HG03064 (cell line): ENCODE data around the gene RNF220.

Experiments
- ATAC-seq: cut with Tn5 transposase; IDR thresholded peaks from one replicate; pipeline ENCODE4 v1.9.1; 2021; ENCODE audit warnings: low read depth; ENCODE audit not compliant: unreplicated experiment

Gene RNF220

DNA sequence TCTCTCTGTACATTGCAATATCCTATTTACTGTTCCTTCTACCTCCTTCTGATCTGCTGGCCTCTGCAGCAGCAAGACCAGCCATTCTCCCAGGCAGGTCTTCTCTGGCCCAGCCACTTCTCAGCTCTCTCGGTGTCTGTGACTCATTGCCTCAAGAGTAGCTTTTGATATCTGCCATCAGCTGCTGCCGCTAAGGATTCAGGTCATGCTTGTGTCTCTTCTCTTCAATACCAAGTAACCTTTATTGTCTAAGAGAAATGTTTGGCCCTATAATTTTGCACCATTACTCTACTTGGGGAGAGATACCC is 167.5 kb downstream of the RNF220 start:
- no peak for ATAC-seq

DNA sequence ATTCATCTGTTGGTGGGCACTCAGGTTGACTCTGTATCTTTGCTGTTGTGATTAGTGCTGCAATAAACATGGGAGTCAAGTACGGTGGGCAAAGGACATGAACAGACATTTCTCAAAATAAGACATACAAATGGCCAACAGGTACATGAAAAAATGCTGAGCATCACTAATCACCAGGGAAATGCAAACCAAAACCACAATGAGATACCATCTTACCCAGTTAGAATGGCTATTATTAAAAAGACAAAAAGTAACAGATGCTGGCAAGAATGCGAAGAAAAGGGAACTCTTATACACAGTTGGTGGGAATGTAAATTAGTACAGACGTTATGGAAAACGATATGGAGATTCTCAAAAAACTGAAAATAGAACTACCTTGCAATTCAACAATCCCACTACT is 170.3 kb downstream of the RNF220 start:
- no peak for ATAC-seq

DNA sequence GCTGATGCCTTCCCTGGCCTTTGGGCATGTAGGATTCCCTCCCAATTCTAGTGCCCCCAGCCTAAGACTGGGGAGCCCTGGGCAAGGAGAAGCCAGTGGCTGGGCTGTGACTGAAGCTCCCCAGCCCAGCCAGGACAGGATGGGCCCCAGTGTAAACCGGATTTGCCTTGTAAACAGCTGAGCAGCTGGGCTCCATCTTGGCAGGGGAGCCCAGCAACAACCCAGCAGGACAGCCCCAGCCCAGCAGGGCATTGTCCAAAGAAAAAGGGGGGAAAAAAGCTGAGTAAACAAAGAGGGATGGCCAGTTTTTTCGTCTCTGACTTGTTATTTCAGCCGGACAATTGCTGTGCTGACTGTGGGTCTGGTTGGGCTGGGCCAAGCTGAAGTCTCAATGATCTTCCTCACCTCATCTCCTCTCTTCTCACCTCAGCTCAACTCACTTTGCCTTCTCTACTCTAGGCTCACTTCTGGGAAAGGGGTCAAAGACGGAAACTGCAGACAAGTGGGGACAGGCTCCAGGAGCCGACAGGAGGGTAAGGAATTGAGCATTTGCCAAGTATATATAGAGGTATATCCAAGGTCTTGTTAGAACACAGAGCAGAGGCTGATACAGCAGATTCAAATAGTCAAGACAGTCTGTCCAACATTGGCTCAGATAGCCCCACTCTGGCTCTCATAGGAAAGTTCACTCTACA is 171.5 kb downstream of the RNF220 start:
- no peak for ATAC-seq

DNA sequence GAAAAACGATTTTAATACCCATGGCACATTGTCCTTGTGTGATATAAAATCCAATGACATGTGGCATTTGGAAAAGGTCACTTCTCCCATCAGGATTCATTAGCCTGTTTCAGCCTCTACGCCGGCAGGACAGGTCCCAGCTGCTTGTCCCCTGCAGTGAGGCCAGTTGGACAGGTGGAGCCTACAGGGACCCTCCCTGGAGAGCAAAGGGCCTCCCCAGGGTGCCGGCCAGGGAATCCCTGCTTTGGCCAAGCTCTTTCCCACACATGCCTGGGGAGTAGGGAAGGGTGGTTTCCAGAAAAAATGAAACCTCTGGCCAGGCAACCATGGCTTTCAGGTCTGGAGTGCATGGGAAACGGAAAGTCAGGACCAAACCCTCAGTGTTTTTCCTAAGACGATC is 176.2 kb downstream of the RNF220 start:
- no peak for ATAC-seq

DNA sequence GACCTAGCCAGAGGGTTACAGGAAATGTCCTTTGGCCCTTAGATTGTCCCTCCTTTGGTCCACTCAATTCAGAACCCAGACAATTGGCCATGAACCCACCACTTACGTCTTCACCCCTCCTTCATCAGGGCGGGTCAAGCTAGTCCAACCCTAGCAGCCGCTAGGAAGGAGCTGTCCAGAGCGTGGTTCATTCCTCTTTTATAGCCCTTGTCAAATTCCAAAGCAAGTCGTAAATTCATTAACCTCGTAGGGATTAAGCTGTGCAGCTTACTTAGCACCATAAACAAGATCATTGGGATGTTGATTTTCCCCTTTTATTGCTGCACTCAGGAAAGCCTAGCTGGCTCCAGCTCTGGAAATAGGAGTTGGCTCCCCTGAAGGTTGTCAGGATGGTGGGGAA is 179.1 kb downstream of the RNF220 start:
- ATAC-seq: no peak

DNA sequence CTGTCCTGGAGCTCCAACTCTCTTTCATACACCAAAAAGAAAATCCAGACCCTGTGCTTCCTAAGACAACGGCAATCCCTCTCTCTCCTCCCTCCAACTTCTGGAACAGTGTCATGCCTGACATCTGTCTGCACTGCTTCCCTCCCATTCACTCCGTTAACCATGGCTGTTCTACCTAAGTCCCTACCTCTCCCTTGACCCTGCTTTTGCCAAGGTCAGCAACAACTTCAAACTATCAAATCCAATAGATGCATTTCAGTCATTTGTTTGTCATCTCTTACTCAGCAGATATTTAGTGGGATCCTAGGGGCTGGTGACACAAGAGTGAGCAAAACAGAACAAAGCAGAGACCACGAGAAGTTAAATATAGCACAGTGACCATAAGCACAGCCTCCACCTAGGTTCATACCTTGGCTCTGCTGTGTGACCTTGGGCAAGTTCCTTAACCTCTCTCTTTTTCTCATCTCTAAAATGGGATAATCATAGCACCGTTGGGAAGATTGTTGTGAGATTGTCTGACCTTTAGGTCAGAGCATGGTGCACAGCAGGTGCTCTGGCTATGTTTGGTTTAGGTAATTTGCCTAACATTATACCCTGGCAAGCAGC is 180.4 kb downstream of the RNF220 start:
- ATAC-seq: no peak

DNA sequence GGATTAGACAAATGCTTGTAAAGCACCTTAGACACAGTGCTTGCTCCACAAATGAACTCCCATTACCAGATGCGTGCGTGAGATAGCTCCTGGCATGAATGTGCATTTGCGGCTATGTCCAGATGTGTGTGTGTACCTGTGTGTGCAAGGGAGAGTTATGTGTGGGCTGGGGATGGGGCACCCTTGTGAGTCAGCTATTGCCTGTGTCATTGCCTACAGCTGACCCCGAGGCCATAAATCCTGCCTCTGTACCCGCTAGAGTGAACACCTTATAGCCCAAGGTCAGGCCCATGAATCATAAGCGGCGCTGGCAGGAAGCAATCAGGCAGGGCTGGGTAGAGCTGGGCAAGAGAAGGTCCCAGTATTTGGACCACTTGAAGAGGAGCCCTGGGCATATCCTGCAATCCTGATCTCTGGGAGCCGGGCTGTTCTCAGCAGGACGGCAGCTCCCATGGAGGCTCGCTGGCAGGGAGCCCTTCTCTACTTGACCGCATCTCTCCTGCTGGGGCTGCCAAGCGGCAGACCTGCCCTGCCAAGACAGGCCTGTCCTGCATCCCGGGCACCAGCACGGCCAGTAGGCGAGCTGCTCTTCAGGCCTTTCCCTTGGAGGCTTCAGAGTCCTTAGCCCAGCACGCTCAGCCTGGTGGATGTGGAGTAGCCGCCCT is 182.9 kb downstream of the RNF220 start:
- ATAC-seq: no peak

DNA sequence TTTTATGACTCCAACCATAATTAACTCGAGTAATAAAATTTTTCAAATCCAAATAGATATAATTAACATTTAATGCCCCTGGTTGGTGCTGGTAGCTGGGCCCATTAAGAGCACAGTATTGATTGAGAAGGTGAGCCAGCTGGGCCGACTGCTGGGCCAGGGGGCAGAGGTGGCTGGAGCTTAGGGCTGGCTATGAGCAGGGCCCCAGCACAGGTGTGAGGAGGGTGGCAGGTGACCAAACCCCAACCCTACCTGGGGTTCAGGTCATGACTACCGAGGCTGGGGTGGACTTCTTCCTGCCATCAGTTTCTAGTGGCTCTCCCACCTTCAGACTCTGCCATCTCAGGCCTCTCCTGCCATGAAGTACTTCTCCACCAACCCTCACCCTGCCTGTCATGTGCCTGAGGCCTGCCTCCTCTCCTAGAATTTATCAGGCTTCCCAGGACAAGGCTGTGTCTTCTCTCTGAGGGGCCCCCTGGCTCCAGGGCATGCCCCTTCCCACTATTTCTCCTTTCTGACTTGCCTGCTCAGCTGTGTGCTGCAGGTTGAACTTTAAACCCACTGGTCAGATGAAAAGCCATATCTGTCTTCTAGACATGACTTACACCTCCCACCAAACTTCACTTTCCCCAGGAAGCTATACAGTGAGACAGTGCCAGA is 183.6 kb downstream of the RNF220 start:
- ATAC-seq: no peak

DNA sequence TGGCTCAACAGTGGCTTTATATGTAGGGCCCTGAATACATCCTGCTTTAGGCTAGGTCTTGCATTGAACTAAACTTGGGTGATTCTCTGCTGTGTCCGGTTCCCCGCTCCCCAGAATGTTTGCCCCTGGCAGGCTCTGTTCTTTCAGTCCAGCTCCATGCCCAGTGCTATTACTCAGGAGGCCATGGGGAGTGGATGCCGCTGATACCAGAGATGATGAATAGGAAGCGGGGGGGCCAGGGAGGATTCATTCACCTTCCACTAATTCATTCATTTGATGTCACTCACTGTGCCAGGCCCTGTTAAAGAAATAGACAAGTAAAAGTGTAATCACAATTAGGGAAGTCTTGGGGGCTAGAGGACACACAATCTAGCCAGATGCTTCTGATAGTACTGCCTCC is 185.4 kb downstream of the RNF220 start:
- no peak for ATAC-seq

DNA sequence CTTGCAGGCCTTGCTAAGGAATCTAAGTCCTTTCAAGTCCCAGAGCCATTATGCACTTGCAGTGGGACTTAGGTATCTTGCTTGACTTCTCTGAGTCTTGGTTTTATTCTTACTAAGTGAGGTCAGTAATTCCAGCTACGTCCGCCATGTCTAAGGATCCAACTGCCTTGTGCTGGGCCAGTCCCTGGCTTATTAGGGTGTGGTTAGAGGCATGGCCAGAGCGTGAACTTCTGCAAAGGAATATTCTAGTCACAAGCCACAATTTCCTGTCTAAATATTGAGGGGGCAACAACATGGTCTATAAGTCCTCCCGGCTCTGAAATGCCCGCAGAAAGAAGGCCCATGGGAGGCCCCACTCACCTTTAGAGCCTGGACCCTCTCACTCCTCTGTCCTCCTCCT is 186.3 kb downstream of the RNF220 start:
- ATAC-seq: no peak

DNA sequence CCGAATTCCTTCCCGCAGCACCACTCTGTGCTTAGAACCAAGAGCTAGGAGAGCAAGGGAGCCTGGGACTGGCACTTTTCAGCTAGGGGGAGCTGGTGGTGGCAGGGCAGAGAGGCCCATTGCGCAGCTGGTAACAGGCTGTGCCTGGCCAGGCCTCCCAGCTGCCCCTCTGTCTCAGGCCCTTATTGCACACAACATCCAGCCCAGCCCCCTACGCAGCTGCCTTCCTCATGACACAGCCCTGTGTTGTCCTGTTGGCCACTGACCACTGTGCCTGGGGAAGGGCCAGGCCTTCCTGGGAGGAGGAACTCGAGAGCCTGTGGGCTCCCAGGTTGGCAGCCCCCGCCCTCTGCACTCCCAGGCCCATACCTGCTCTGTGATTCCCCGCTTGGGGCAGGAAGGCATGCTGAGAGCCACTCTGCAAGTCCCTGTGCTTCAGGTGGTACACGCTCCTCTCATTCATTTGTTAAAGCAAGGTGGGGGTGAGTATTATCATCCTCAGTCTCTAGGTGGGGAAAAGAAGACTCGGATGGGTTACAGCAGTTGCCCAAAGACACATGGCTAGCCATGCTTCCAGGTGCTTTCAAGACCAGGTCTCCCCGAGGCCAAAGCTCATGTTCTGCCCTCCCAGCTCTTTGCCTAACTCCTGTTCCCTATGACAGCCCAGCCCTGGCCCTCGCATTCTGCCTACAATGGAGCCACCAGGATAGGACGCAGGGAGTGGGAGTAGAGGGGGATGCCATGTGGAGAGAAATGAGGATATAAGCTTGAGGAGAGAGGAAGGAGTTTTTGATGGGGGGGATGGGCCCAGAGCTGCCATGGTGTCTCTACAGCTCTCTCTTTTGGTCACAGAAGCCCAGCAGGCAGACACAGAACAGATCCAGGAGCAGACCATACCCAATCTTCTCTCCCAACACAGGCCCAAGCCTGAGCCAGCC is 187.4 kb downstream of the RNF220 start:
- ATAC-seq: no peak

DNA sequence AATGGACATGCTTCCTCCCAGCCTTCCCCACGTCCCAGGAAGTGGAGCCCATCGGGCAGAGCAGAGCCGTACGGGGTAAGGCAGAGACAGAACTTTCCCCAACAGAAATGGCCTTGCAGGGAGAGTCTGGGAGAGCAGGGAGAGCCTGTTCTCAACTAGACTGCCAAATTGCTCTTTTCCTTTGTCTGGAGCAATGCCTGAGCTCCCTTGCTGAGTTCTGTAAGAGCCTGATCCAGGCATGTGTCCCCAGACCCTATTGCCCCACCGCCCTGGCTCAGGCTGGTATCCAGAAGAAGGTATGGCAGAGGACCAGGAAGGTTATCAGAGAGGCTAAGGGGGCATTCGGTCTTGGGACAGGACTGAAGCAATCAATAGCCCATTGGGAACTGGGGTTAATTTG is 189.3 kb downstream of the RNF220 start:
- ATAC-seq: no peak

DNA sequence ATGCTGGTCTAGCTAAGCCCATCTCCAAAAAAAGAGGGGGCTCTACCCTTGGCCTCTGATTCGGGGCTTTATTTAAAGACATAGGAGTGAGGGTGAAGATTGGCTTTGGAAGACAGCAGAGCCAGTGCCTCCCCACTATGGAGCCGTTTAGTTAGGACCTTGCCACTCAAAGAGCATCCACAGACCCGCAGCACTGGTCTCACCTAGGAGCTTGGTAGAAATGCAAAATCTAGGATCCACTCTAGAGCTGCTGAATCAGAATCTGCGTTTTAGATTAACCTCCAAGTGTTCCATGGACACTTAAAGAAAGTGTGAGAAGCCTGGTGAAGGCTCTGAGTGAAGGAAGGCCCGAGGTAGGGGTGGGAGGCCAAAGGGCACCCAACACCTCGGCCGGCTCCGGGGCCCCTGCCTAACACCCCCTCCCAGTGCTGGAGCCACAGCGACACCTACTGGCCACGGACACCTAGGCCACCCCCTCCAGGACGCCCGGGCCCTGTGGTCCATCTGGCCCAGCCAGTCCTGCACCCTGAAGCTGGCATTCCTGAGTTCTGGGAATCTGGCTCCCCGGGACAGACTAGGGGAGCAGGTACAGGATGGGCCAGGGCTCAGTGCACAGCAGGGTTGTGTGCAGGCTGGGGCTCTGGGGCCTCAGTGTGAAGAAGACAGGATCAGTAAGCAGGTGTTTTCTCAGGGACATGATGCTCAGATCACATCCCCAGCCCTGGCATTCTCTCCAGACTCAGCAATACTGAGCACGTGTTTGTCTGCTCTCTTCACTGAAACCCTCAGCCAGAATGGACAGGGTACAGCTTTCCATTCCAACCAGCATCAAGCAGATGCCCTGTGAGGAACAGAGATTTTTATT is 190.0 kb downstream of the RNF220 start:
- ATAC-seq: no peak

DNA sequence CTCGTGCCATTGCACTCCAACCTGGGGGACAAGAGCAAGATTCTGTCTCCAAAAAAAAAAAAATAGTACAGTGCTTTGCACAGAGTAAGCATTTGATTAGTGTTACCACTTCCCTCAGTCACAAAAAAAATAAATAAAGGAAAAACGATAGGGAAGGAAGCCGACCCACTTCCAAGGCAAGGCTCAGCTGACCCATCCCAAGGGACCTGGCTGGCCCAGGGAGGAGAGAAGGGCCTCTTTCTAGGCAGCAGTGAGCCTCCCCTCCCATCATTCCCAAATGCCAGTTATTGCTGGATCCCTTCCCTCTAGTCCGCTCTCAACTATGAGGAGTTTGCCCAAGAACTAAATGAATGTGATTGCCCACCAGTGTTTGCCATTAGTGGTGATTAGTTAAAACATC is 191.5 kb downstream of the RNF220 start:
- ATAC-seq: no peak

DNA sequence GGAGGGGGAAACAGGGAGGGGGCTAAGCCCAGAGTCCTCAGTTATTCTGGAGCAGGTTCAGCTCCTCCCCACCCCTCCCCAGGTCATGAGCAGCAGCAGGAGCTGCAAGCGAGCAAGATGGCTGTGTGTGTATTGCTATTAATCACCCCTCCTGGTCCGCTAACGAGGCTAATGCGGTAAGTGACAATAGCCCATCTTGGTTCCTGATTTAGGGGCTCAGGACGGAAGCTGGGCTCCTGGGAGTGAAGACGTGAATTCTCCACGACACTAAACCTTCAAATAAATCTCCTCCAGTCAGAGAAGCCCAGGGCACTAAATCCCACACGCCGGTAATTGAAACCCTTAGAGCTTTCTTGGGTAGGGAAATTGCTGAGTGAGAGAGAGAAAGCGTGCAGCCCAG is 193.1 kb downstream of the RNF220 start:
- ATAC-seq: no peak

DNA sequence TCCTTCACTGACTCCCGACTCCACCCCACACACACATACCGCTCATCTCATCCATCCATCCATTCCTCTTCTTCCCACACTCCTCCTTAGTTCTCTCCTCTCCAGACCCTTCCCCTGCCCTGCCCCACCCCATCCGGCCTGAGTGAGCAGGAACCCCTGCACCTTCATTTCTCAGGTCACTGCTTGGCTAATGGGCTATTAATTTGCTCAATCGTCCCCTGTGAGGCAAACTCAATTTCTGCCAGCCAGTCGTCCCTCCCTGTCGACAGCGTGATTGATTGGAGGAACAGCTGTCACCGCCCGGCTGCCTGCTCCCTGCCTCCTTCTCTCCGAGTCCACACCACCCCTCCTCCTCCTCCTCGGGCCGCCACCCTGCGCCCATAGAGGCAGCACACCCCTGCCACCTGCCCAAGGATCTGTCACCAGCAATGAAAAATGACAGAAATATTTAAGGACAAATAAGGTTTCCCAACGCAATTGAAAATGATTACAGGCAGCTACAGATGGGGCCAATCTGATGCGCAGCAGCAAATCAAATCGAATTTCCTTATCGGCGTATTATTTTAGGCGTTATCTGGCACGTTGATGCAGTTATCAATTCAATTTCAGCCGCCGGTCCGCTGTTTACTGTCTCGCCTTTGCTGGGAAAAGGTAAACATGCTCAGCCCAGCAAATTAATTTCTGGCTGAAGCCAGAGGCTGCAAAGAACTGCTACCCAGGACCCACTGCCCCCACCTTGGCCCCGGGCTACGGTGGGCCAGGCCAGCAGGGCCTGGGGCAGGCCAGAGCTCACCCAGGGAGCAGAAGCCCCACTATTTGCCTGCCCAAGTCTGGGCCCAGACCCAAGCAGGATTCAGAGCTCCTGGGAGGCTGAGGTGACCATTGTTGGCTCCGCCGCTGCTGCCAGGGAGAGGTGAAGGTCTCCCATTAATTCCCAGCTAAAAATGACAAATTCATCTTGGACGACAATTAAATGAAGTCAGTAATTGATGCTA is 197.9 kb downstream of the RNF220 start:
- no peak for ATAC-seq

DNA sequence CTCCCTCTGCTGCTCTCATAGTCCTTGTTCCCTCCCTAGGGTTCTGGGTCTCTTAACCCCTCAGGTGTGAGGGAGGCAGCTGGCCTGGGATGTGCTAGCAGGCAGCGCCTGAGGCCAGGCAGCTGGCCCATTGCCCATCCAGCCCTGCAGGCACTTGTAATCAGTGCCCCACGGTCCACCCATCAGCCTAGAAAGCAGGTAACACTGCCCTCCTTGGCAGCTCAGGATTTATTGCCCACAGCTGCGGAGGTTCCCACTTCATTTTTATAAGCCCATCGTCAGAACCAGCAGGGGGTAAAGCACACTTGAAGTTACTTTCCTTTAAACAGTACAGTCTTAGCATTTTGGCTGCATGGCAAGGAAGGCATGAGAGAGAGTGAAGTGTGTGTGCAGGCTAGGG is 198.7 kb downstream of the RNF220 start:
- no peak for ATAC-seq

DNA sequence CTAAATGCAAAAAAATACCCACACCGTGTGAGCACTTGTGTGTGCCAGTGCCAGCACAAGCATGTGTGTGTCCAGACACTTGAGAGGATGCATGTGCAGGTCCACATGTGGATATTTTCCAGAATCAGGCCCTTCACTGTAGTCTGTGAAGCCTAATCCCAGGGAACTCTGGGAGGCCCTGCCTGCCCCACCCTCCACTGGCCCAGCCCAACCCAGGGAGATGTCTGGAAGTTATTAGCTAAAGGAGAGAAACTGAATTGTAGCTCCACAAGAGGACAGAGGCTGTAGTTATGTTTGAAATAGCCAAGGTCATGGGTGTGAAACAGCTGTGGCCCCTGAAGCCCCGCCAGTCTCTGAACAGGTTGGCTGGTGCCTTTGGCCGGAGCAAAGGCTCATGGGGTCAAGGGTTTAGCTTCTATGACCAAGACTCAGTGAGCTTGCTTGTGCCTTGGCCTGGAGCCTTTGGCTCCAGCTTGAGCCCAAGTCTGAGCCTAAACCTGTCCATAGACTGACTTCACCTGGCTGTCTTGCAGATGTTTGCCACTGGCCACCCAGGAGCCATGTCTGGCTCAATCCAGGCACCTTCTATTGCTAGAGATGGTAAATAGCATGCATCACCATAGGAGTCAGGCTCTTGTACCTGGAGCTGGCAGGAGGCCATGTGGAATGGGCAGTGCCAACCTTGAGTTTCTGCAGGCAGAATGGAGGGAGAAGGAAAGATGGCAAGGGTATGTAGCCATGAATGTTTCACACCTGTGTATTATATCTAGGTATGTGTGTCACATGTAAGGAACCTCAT is 199.3 kb downstream of the RNF220 start:
- no peak for ATAC-seq
